ENCODE results near the gene ACAP3. TPM values are rescaled to one million over a fixed set of nuclear protein-coding genes. Genes with fewer than 3 reads are reported as not detected.

ACAP3 gene
- total and polyA plus RNA-seq, 2 of the 4 experiments (the other 2 are of a cell fraction): 13.3 to 58.2 TPM

DNA sequence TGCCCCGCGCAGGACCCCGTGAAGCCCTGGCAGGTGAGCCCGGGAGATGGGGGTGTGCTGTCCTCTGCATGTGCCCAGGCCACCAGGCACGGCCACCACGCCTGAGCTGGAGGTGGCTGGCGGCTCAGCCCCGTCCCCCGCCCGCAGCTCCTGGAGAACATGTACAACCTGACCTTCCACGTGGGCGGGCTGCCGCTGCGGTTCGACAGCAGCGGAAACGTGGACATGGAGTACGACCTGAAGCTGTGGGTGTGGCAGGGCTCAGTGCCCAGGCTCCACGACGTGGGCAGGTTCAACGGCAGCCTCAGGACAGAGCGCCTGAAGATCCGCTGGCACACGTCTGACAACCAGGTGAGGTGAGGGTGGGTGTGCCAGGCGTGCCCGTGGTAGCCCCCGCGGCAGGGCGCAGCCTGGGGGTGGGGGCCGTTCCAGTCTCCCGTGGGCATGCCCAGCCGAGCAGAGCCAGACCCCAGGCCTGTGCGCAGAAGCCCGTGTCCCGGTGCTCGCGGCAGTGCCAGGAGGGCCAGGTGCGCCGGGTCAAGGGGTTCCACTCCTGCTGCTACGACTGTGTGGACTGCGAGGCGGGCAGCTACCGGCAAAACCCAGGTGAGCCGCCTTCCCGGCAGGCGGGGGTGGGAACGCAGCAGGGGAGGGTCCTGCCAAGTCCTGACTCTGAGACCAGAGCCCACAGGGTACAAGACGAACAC is 25.2 kb upstream of the ACAP3 start:
- POLR2A ChIA-PET (ENCODE audit: unreplicated experiment): no interaction called here
- ATAC-seq (ENCODE audit: low read depth): no peak

More for the DNA sequence above, 25.2 kb upstream of the ACAP3 start:
- Histone ChIP-seq H4K5ac (ENCODE audit: low read depth, low read length) (no peak overlapping the region), H3K14ac (replicated peaks; ENCODE audit: low read depth, low read length) (no peak overlapping the region), H2AFZ (replicated peaks; ENCODE audit: low read length, poor library complexity) (no peak overlapping the region), H3K79me1 (ENCODE audit: low read depth in 1 of 2, low read length in 2 of 2) (peaks cover 7 to 11% of the 10 kb centered on the region in 2 experiments; a peak in 2 of 4 replicates), H3K56ac (ENCODE audit: extremely low read depth, insufficient read depth, low read length) (no peak overlapping the region), H3K9ac (ENCODE audit: low read depth, low read length) (no peak overlapping the region), H3K4me1 (ENCODE audit: control insufficient read depth, insufficient read depth, low read length) (no peaks in the 10 kb centered on the region), H2BK15ac (ENCODE audit: low read depth, low read length) (no peak overlapping the region), H3K36me3 (ENCODE audit: control insufficient read depth, insufficient read depth, low read length) (peaks cover 16% of the 10 kb centered on the region), H3K4ac (ENCODE audit: low read depth, low read length) (no peak overlapping the region), H2BK20ac (ENCODE audit: low read depth, low read length) (no peak overlapping the region), H3K27ac (ENCODE audit: insufficient read depth, low read length) (no peak overlapping the region), H2BK120ac (ENCODE audit: low read depth, low read length) (no peak overlapping the region), H2AK9ac (replicated peaks; ENCODE audit: low read depth, low read length, poor library complexity) (no peak overlapping the region), H4K91ac (ENCODE audit: insufficient read depth, low read depth, low read length) (no peak overlapping the region), H3K4me3 (ENCODE audit: insufficient read depth, low read depth, low read length) (no peak overlapping the region), H3K18ac (ENCODE audit: low read depth, low read length) (no peak overlapping the region), H3K23ac (ENCODE audit: low read depth, low read length) (no peak overlapping the region), H2AK5ac (ENCODE audit: low read depth, low read length) (no peak overlapping the region), H2BK5ac (ENCODE audit: low read depth, low read length, poor library complexity, severe bottlenecking) (no peak overlapping the region), H4K20me1 (ENCODE audit: insufficient read depth, low read length) (peaks cover 19% of the 10 kb centered on the region), H3K4me2 (ENCODE audit: low read depth, low read length) (no peak overlapping the region), H4K8ac (ENCODE audit: low read depth in 2 of 2, low read length in 2 of 2) (no peak overlapping the region), H3K27me3 (ENCODE audit: control insufficient read depth, insufficient read depth, low read length) (no peaks in the 10 kb centered on the region), H3K9me3 (ENCODE audit: control insufficient read depth, insufficient read depth, low read length) (no peaks in the 10 kb centered on the region), H3K9me1 (ENCODE audit: insufficient read depth, low read length) (peaks cover 9% of the 10 kb centered on the region)
- CTCF ChIA-PET: no interaction called here
- 90% methylated on average over 28 of the region's 48 CpGs; no CpG with 5 or more reads in 1 of the 2 experiments for whole genome bisulfite sequencing, 2 experiments (ENCODE audit: extremely low coverage in 2 of 2, insufficient read length in 1 of 2)
- dilution Hi-C loops (cut with HindIII; ENCODE audit: low sequenced_read_pairs, unreplicated experiment) (no loop called here), intact Hi-C loops (cut with micrococcal nuclease) (no loop called here), in situ Hi-C loops (cut with MboI; ENCODE audit: low sequenced_read_pairs) (no loop called here)
- no TSS peak for BruUV-seq (replicated peaks)
- TF ChIP-seq, protein P1, sequence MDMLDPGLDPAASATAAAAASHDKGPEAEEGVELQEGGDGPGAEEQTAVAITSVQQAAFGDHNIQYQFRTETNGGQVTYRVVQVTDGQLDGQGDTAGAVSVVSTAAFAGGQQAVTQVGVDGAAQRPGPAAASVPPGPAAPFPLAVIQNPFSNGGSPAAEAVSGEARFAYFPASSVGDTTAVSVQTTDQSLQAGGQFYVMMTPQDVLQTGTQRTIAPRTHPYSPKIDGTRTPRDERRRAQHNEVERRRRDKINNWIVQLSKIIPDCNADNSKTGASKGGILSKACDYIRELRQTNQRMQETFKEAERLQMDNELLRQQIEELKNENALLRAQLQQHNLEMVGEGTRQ (IDR thresholded peaks at IDR 0.05; ENCODE audit: low read depth, low read length): no peak
- TF ChIP-seq RAD21 (IDR thresholded peaks at IDR 0.05; ENCODE audit: low read length) (no peak), MAZ (IDR thresholded peaks at IDR 0.05; ENCODE audit: borderline replicate concordance, low read depth, low read length) (no peak), SMC3 (IDR thresholded peaks at IDR 0.05; ENCODE audit: low read depth, low read length) (no peak), CEBPB (IDR thresholded peaks at IDR 0.05; ENCODE audit: low read depth, low read length) (no peak), FOS (IDR thresholded peaks at IDR 0.05; ENCODE audit: low read depth, low read length) (no peak), POLR2A (IDR thresholded peaks at IDR 0.05; ENCODE audit: low read depth, low read length) (no peak), NFE2L2 (IDR thresholded peaks at IDR 0.05; ENCODE audit: low read depth, low read length) (no peak), MXI1 (IDR thresholded peaks at IDR 0.05; ENCODE audit: borderline replicate concordance, low read depth, low read length) (no peak), CHD1 (IDR thresholded peaks at IDR 0.05; ENCODE audit: low read depth, low read length) (no peak), MAFK (IDR thresholded peaks at IDR 0.05; ENCODE audit: low read depth, low read length) (no peak), BHLHE40 (IDR thresholded peaks at IDR 0.05; ENCODE audit: low read depth, low read length) (no peak), RCOR1 (IDR thresholded peaks at IDR 0.05; ENCODE audit: insufficient replicate concordance, low read length) (no peak), RFX5 (IDR thresholded peaks at IDR 0.05; ENCODE audit: low read depth, low read length) (no peak)
- TF ChIP-seq, protein P2, sequence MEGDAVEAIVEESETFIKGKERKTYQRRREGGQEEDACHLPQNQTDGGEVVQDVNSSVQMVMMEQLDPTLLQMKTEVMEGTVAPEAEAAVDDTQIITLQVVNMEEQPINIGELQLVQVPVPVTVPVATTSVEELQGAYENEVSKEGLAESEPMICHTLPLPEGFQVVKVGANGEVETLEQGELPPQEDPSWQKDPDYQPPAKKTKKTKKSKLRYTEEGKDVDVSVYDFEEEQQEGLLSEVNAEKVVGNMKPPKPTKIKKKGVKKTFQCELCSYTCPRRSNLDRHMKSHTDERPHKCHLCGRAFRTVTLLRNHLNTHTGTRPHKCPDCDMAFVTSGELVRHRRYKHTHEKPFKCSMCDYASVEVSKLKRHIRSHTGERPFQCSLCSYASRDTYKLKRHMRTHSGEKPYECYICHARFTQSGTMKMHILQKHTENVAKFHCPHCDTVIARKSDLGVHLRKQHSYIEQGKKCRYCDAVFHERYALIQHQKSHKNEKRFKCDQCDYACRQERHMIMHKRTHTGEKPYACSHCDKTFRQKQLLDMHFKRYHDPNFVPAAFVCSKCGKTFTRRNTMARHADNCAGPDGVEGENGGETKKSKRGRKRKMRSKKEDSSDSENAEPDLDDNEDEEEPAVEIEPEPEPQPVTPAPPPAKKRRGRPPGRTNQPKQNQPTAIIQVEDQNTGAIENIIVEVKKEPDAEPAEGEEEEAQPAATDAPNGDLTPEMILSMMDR (conservative IDR thresholded peaks at IDR 0.05; ENCODE audit: low read depth, low read length): no peak
- TF ChIP-seq, protein P3, sequence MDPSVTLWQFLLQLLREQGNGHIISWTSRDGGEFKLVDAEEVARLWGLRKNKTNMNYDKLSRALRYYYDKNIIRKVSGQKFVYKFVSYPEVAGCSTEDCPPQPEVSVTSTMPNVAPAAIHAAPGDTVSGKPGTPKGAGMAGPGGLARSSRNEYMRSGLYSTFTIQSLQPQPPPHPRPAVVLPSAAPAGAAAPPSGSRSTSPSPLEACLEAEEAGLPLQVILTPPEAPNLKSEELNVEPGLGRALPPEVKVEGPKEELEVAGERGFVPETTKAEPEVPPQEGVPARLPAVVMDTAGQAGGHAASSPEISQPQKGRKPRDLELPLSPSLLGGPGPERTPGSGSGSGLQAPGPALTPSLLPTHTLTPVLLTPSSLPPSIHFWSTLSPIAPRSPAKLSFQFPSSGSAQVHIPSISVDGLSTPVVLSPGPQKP (IDR thresholded peaks at IDR 0.05; ENCODE audit: borderline replicate concordance, low read depth, low read length): no peak
- no peak for DNase-seq
